Measurements from ENCODE around the gene KLHL26. TPM values are rescaled to one million over a fixed set of nuclear protein-coding genes. Genes with fewer than 3 reads are reported as not detected.

The KLHL26 gene
- total and polyA plus RNA-seq, 12 donors = 3.4 to 8.2 (median 6.3) TPM

- DNase-seq = no peak
These were observed 8.2 kb downstream of the KLHL26 start for GRCh38 chr19:18645035-18645511.

GRCh38 chr19:18646535-18647370 is 9.9 kb downstream of the KLHL26 start:
- Histone ChIP-seq H3K27me3 (no peaks in the 10 kb centered on the region), H3K9me3 (no peaks in the 10 kb centered on the region), H3K27ac (no peak overlapping the region), H3K4me3 (no peak overlapping the region), H3K4me1 (peaks cover 15 to 58% (median 39%) of the 10 kb centered on the region in 9 donors), H3K36me3 (no peaks in the 10 kb centered on the region)
- 93 to 94% methylated on average over 33 to 34 of the region's 34 CpGs for WGBS, 2 donors
- no peak for DNase-seq
- intact Hi-C loops (cut with DNase I) = no loop called here
- TF ChIP-seq CTCF (IDR thresholded peaks at IDR 0.05) = no peak
- no peak for ATAC-seq

More at GRCh38 chr19:18645035-18645511, 8.2 kb downstream of the KLHL26 start:
- ATAC-seq = peak in 2 of 8 donors; percentile 1 to 21
- no peaks in the 10 kb centered on the region for H3K27me3 ChIP-seq
- H3K27ac ChIP-seq = peak overlapping the region in 7 of 10 donors; percentile 16 to 74 (median 70)
- H3K36me3 ChIP-seq = peaks cover 0 to 5% (median 0%) of the 10 kb centered on the region in 9 donors
- intact Hi-C loops (cut with DNase I) = no loop called here
- H3K9me3 ChIP-seq = no peaks in the 10 kb centered on the region
- peaks cover 9 to 42% (median 22%) of the 10 kb centered on the region in 9 donors for H3K4me1 ChIP-seq
- no peak for TF ChIP-seq CTCF (IDR thresholded peaks at IDR 0.05)
- H3K4me3 ChIP-seq = peak overlapping the region in 5 of 10 donors; percentile 18 to 35 (median 21)
- 83 to 84% methylated on average over 13 of the region's 13 CpGs for WGBS, 2 donors

- H3K9me3 ChIP-seq = no peaks in the 10 kb centered on the region
- no peak for ATAC-seq
- H3K4me3 ChIP-seq = no peak overlapping the region
- WGBS, 2 donors = 77 to 80% methylated on average over 1 of the region's 1 CpG
- no peak for DNase-seq
- no peaks in the 10 kb centered on the region for H3K36me3 ChIP-seq
- intact Hi-C loops (cut with DNase I) = no loop called here
- peak overlapping the region in 3 of 10 donors; percentile 87 to 97 (median 94) for H3K27ac ChIP-seq
- H3K4me1 ChIP-seq = peaks cover 15 to 63% (median 44%) of the 10 kb centered on the region in 9 donors
- no peak for TF ChIP-seq CTCF (IDR thresholded peaks at IDR 0.05)
- H3K27me3 ChIP-seq = no peaks in the 10 kb centered on the region
These were observed 10.5 kb downstream of the KLHL26 start for GRCh38 chr19:18647371-18647767.

- Histone ChIP-seq H3K4me1 (peaks cover 15 to 63% (median 44%) of the 10 kb centered on the region in 9 donors), H3K4me3 (no peak overlapping the region), H3K9me3 (no peaks in the 10 kb centered on the region), H3K27me3 (no peaks in the 10 kb centered on the region), H3K27ac (peak overlapping the region in 5 of 10 donors; percentile 87 to 97 (median 94)), H3K36me3 (no peaks in the 10 kb centered on the region)
- WGBS, 2 donors = 95 to 96% methylated on average over 10 of the region's 10 CpGs
- DNase-seq (no peak), ATAC-seq (no peak)
- intact Hi-C loops (cut with DNase I) = no loop called here
- no peak for TF ChIP-seq CTCF (IDR thresholded peaks at IDR 0.05)
These were observed 11.0 kb downstream of the KLHL26 start for GRCh38 chr19:18647807-18648206.
